ACHN (cell line): ENCODE measurements around the gene RPS10.

ENCODE experiments used
- DNase-seq: peaks from one replicate; pipeline ENCODE4 v3.0.0-alpha.2; 2015
- in situ Hi-C: cut with HindIII; loops from 2 replicates; pipeline ENCODE4 v1.10.0; 2017; ENCODE audit warnings: low sequenced_read_pairs, low pct_ligation_motif_present, low pct_unique_long_range_greater_than_20kb

Gene RPS10

GRCh38 chr6:34457382-34457741 lies 31.5 kb upstream of the RPS10 start:
- in situ Hi-C loops, result no loop called here
- DNase-seq, result no peak

GRCh38 chr6:34455831-34456230 lies 30.0 kb upstream of the RPS10 start:
- DNase-seq, result no peak
- in situ Hi-C loops, result no loop called here

- no peak for DNase-seq
- in situ Hi-C loops, result no loop called here
Observed at GRCh38 chr6:34451192-34451591, 25.3 kb upstream of the RPS10 start.

- in situ Hi-C loops, result no loop called here
- DNase-seq, result no peak
Observed at GRCh38 chr6:34447910-34448309, 22.0 kb upstream of the RPS10 start.

- in situ Hi-C loops, result no loop called here
- no peak for DNase-seq
Observed at GRCh38 chr6:34447386-34447785, 21.5 kb upstream of the RPS10 start.

- in situ Hi-C loops, result no loop called here
- no peak for DNase-seq
Observed at GRCh38 chr6:34445313-34445860, 19.5 kb upstream of the RPS10 start.

GRCh38 chr6:34441526-34441925 lies 15.7 kb upstream of the RPS10 start:
- DNase-seq, result no peak
- in situ Hi-C loops, result no loop called here

GRCh38 chr6:34439442-34439841 lies 13.6 kb upstream of the RPS10 start:
- in situ Hi-C loops, result no loop called here
- DNase-seq, result no peak

GRCh38 chr6:34438705-34439104 lies 12.8 kb upstream of the RPS10 start:
- DNase-seq, result no peak
- in situ Hi-C loops, result no loop called here

GRCh38 chr6:34437644-34437970 lies 11.7 kb upstream of the RPS10 start:
- DNase-seq, result no peak
- in situ Hi-C loops, result no loop called here

GRCh38 chr6:34436803-34437643 lies 11.2 kb upstream of the RPS10 start:
- in situ Hi-C loops, result no loop called here
- DNase-seq, result no peak

- in situ Hi-C loops, result no loop called here
- DNase-seq, result no peak
Observed at GRCh38 chr6:34435916-34436315, 10.0 kb upstream of the RPS10 start.

- in situ Hi-C loops, result no loop called here
- no peak for DNase-seq
Observed at GRCh38 chr6:34425132-34425497, 754 bp downstream of the RPS10 start.

GRCh38 chr6:34424200-34425131 lies 1.4 kb downstream of the RPS10 start:
- no peak for DNase-seq
- in situ Hi-C loops, result no loop called here

GRCh38 chr6:34423254-34423653 lies 2.6 kb downstream of the RPS10 start:
- no peak for DNase-seq
- in situ Hi-C loops, result no loop called here

- in situ Hi-C loops, result no loop called here
- DNase-seq, result no peak
Observed at GRCh38 chr6:34418367-34418766, 7.5 kb downstream of the RPS10 start.

GRCh38 chr6:34416877-34417371 lies 8.9 kb downstream of the RPS10 start:
- in situ Hi-C loops, result no loop called here
- no peak for DNase-seq

GRCh38 chr6:34414999-34415858 lies 10.6 kb downstream of the RPS10 start:
- peak; percentile 74 for DNase-seq
- in situ Hi-C loops, result no loop called here
